ENCODE results near the gene CTSG. TPM values are rescaled to one million over a fixed set of nuclear protein-coding genes. Genes with fewer than 3 reads are reported as not detected.

Gene CTSG
- total and polyA plus RNA-seq, 2 of the 4 experiments (the other 2 are of a cell fraction) = not detected

DNA sequence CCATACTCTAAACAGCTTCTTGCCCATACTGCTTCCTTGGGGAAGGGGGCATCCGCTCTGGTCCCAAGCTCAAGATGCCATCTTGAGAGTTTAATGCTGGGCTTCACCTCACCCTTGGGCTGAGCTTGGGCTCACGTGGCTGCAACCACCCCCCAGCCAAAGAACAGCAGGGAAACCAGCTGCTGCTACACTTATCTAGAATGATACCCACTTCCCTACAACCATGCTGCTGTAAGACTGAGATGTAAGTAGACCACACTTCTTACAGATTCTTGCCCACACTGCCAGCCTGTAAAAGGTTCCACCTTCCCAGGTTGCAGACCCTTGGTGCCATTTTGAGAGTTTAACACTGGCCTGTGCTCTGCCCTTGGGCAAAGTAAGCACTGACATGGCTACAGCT, 9.7 kb downstream of the CTSG start:
- ATAC-seq (ENCODE audit: low read depth) (no peak), DNase-seq (no peak)
- Histone ChIP-seq H2BK5ac (ENCODE audit: low read depth, low read length, poor library complexity, severe bottlenecking) (no peak overlapping the region), H3K27me3 (ENCODE audit: control insufficient read depth, insufficient read depth, low read length) (no peaks in the 10 kb centered on the region), H3K9me3 (ENCODE audit: control insufficient read depth, insufficient read depth, low read length) (no peaks in the 10 kb centered on the region), H3K4ac (ENCODE audit: low read depth, low read length) (no peak overlapping the region), H3K79me1 (ENCODE audit: low read depth in 1 of 2, low read length in 2 of 2) (no peaks in the 10 kb centered on the region), H3K36me3 (ENCODE audit: control insufficient read depth, insufficient read depth, low read length) (no peaks in the 10 kb centered on the region), H3K4me1 (ENCODE audit: control insufficient read depth, insufficient read depth, low read length) (no peaks in the 10 kb centered on the region), H3K18ac (ENCODE audit: low read depth, low read length) (no peak overlapping the region), H3K23ac (ENCODE audit: low read depth, low read length) (no peak overlapping the region), H2BK15ac (ENCODE audit: low read depth, low read length) (no peak overlapping the region), H4K20me1 (ENCODE audit: insufficient read depth, low read length) (no peaks in the 10 kb centered on the region), H3K4me2 (ENCODE audit: low read depth, low read length) (no peak overlapping the region), H2AFZ (replicated peaks; ENCODE audit: low read length, poor library complexity) (no peak overlapping the region), H4K8ac (ENCODE audit: low read depth in 2 of 2, low read length in 2 of 2) (no peak overlapping the region), H3K56ac (ENCODE audit: extremely low read depth, insufficient read depth, low read length) (no peak overlapping the region), H3K9me1 (ENCODE audit: insufficient read depth, low read length) (no peaks in the 10 kb centered on the region), H4K91ac (ENCODE audit: insufficient read depth, low read depth, low read length) (no peak overlapping the region), H2AK9ac (replicated peaks; ENCODE audit: low read depth, low read length, poor library complexity) (no peak overlapping the region), H2BK120ac (ENCODE audit: low read depth, low read length) (no peak overlapping the region), H3K14ac (replicated peaks; ENCODE audit: low read depth, low read length) (no peak overlapping the region), H3K9ac (ENCODE audit: low read depth, low read length) (no peak overlapping the region), H3K27ac (ENCODE audit: insufficient read depth, low read length) (no peak overlapping the region), H4K5ac (ENCODE audit: low read depth, low read length) (no peak overlapping the region), H2AK5ac (ENCODE audit: low read depth, low read length) (no peak overlapping the region), H2BK20ac (ENCODE audit: low read depth, low read length) (no peak overlapping the region), H3K4me3 (ENCODE audit: insufficient read depth, low read depth, low read length) (no peak overlapping the region)
- POLR2A ChIA-PET (ENCODE audit: unreplicated experiment) = no interaction called here
- in situ Hi-C loops (cut with MboI; ENCODE audit: low sequenced_read_pairs) = no loop called here
- intact Hi-C loops (cut with micrococcal nuclease) = no loop called here
- CTCF ChIA-PET = no interaction called here
- dilution Hi-C loops (cut with HindIII; ENCODE audit: low sequenced_read_pairs, unreplicated experiment) = no loop called here
- no CpG with 5 or more reads among the region's 2 CpGs for WGBS, 2 experiments (ENCODE audit: extremely low coverage in 2 of 2, insufficient read length in 1 of 2)
- TF ChIP-seq CTCF (conservative IDR thresholded peaks at IDR 0.05; ENCODE audit: low read depth, low read length) (no peak), CEBPB (IDR thresholded peaks at IDR 0.05; ENCODE audit: low read depth, low read length) (no peak), BHLHE40 (IDR thresholded peaks at IDR 0.05; ENCODE audit: low read depth, low read length) (no peak), RFX5 (IDR thresholded peaks at IDR 0.05; ENCODE audit: low read depth, low read length) (no peak), NFE2L2 (IDR thresholded peaks at IDR 0.05; ENCODE audit: low read depth, low read length) (no peak), RCOR1 (IDR thresholded peaks at IDR 0.05; ENCODE audit: insufficient replicate concordance, low read length) (no peak), RAD21 (IDR thresholded peaks at IDR 0.05; ENCODE audit: low read length) (no peak), POLR2A (IDR thresholded peaks at IDR 0.05; ENCODE audit: low read depth, low read length) (no peak), MAZ (IDR thresholded peaks at IDR 0.05; ENCODE audit: borderline replicate concordance, low read depth, low read length) (no peak), SMC3 (IDR thresholded peaks at IDR 0.05; ENCODE audit: low read depth, low read length) (no peak), MXI1 (IDR thresholded peaks at IDR 0.05; ENCODE audit: borderline replicate concordance, low read depth, low read length) (no peak), FOS (IDR thresholded peaks at IDR 0.05; ENCODE audit: low read depth, low read length) (no peak), USF2 (IDR thresholded peaks at IDR 0.05; ENCODE audit: low read depth, low read length) (no peak), ELK1 (IDR thresholded peaks at IDR 0.05; ENCODE audit: borderline replicate concordance, low read depth, low read length) (no peak), MAFK (IDR thresholded peaks at IDR 0.05; ENCODE audit: low read depth, low read length) (no peak)
- no TSS peak for BruUV-seq (replicated peaks)

Data from IMR-90 (cell line).